Caco-2 (cell line): Measurements from ENCODE around the gene LRRC4C. TPM values are rescaled to one million over a fixed set of nuclear protein-coding genes. Genes with fewer than 3 reads are reported as not detected.

Experiments
- BruUV-seq: library from RNA; stranded (reverse); fragments of 400-500 nt; replicated peaks from 2 replicates; lab custom pipeline; 2021; lab: Mats Ljungman, UMichigan
- CTCF ChIA-PET: fragments of 300-600 bp; sonication (Branson Sonifier 250); formaldehyde crosslinking; loops from one replicate; lab custom pipeline; 2022; ENCODE audit warnings: antibody characterized with exemption; lab: Charles Lee
- POLR2A ChIA-PET: fragments of 300-600 bp; sonication (Branson Sonifier 250); formaldehyde crosslinking; loops from one replicate; lab custom pipeline; 2022; ENCODE audit warnings: antibody characterized with exemption; lab: Charles Lee
- DNase-seq, 2 experiments: peaks; one replicate each; pipeline versions ENCODE4 v3.0.0 to v3.0.0-alpha.2; 2020 to 2022
- H3K27me3 ChIP-seq: replicated peaks from 2 replicates; pipeline ENCODE4 v1.6.0; 2011; ENCODE audit warnings: low read length; ENCODE audit not compliant: control insufficient read depth, insufficient read depth
- H3K36me3 ChIP-seq: 2 replicates; pipeline ENCODE4 v1.5.1; 2011; ENCODE audit warnings: low read length; ENCODE audit not compliant: control insufficient read depth, insufficient read depth
- H3K4me1 ChIP-seq: fragments of 250-450 bp; sonication (Bioruptor Pico); 2 replicates; pipeline ENCODE4 v1.5.1; 2020; ENCODE audit warnings: mild to moderate bottlenecking
- H3K4me3 ChIP-seq: 2 replicates; pipeline ENCODE4 v1.5.1; 2011; ENCODE audit warnings: low read depth, mild to moderate bottlenecking, control low read depth, low read length
- H3K9me3 ChIP-seq: fragments of 250-450 bp; sonication (Bioruptor Pico); 2 replicates; pipeline ENCODE4 v1.5.1; 2020; ENCODE audit warnings: mild to moderate bottlenecking, moderate library complexity
- H3K27ac Mint-ChIP-seq: one replicate; pipeline ENCODE4 v1.8.0; 2022; ENCODE audit warnings: mixed read lengths; ENCODE audit not compliant: unreplicated experiment
- H3K27me3 Mint-ChIP-seq: one replicate; pipeline ENCODE4 v1.8.0; 2022; ENCODE audit warnings: mixed read lengths; ENCODE audit not compliant: insufficient read depth, unreplicated experiment
- H3K36me3 Mint-ChIP-seq: one replicate; pipeline ENCODE4 v1.8.0; 2022; ENCODE audit warnings: mild to moderate bottlenecking, mixed read lengths; ENCODE audit not compliant: insufficient read depth, unreplicated experiment
- H3K4me1 Mint-ChIP-seq: one replicate; pipeline ENCODE4 v1.8.0; 2022; ENCODE audit warnings: low read depth, mixed read lengths; ENCODE audit not compliant: unreplicated experiment
- H3K4me3 Mint-ChIP-seq: one replicate; pipeline ENCODE4 v1.8.0; 2022; ENCODE audit warnings: mild to moderate bottlenecking, moderate library complexity, mixed read lengths; ENCODE audit not compliant: unreplicated experiment
- H3K9me3 Mint-ChIP-seq: one replicate; pipeline ENCODE4 v1.8.0; 2022; ENCODE audit warnings: mixed read lengths; ENCODE audit not compliant: unreplicated experiment
- intact Hi-C: fragments of 100-400 bp; cut with micrococcal nuclease; formaldehyde crosslinking; loops from one replicate; pipeline ENCODE4 v1.10.0; 2022; ENCODE audit not compliant: unreplicated experiment
- total RNA-seq: library from RNA; stranded (reverse); gene quantifications from 2 replicates; pipeline ENCODE4 v1.2.3, GENCODE V29; 2022
- TF ChIP-seq, protein P1 (sequence below), 2 experiments: fragments of 200-600 bp in 1 of 2; IDR thresholded peaks; 1 replicate in 1 of 2; 2 replicates in 1 of 2; pipeline versions ENCODE4 v1.5.1 to v1.8.0; 2011 to 2022; ENCODE audit warnings: antibody characterized with exemption in 1 of 2, control low read depth in 1 of 2, inconsistent platforms in 1 of 2, low read depth in 1 of 2, low read length in 1 of 2, mild to moderate bottlenecking in 1 of 2, moderate library complexity in 1 of 2; ENCODE audit not compliant: insufficient read depth in 1 of 2, severe bottlenecking in 1 of 2, unreplicated experiment in 1 of 2

LRRC4C gene
- total RNA-seq, 1 experiment from 2014 or later: not detected

- H3K4me3 Mint-ChIP-seq: no peak overlapping the region
- no peaks in the 10 kb centered on the region for H3K4me1 Mint-ChIP-seq
- CTCF ChIA-PET: no interaction called here
- no peak overlapping the region for H3K27ac Mint-ChIP-seq
- peaks cover 4% of the 10 kb centered on the region for H3K27me3 Mint-ChIP-seq
- no peaks in the 10 kb centered on the region for H3K9me3 Mint-ChIP-seq
- H3K36me3 Mint-ChIP-seq: no peaks in the 10 kb centered on the region
- POLR2A ChIA-PET: no interaction called here
- no peaks in the 10 kb centered on the region for H3K9me3 ChIP-seq
- H3K27me3 ChIP-seq: no peaks in the 10 kb centered on the region
- no peaks in the 10 kb centered on the region for H3K4me1 ChIP-seq
- intact Hi-C loops: no loop called here
- no peaks in the 10 kb centered on the region for H3K36me3 ChIP-seq
- TF ChIP-seq, protein P1, sequence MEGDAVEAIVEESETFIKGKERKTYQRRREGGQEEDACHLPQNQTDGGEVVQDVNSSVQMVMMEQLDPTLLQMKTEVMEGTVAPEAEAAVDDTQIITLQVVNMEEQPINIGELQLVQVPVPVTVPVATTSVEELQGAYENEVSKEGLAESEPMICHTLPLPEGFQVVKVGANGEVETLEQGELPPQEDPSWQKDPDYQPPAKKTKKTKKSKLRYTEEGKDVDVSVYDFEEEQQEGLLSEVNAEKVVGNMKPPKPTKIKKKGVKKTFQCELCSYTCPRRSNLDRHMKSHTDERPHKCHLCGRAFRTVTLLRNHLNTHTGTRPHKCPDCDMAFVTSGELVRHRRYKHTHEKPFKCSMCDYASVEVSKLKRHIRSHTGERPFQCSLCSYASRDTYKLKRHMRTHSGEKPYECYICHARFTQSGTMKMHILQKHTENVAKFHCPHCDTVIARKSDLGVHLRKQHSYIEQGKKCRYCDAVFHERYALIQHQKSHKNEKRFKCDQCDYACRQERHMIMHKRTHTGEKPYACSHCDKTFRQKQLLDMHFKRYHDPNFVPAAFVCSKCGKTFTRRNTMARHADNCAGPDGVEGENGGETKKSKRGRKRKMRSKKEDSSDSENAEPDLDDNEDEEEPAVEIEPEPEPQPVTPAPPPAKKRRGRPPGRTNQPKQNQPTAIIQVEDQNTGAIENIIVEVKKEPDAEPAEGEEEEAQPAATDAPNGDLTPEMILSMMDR (IDR thresholded peaks at IDR 0.05; ENCODE audit: insufficient read depth in 1 of 2, low read depth in 1 of 2, low read length in 1 of 2, severe bottlenecking in 1 of 2, unreplicated experiment in 1 of 2): no peak
- no peak overlapping the region for H3K4me3 ChIP-seq
- DNase-seq: no peak
- BruUV-seq: no TSS peak
Measured at GRCh38 chr11:40787224-40787623, 672.2 kb downstream of the LRRC4C start.

- POLR2A ChIA-PET: no interaction called here
- Mint-ChIP-seq H3K4me1 (no peaks in the 10 kb centered on the region), H3K4me3 (no peak overlapping the region), H3K27me3 (no peaks in the 10 kb centered on the region), H3K36me3 (no peaks in the 10 kb centered on the region), H3K27ac (no peak overlapping the region), H3K9me3 (no peaks in the 10 kb centered on the region)
- no peaks in the 10 kb centered on the region for H3K36me3 ChIP-seq
- CTCF ChIA-PET: no interaction called here
- H3K4me1 ChIP-seq: no peaks in the 10 kb centered on the region
- BruUV-seq: no TSS peak
- TF ChIP-seq, protein P1 (IDR thresholded peaks at IDR 0.05; ENCODE audit: insufficient read depth in 1 of 2, low read depth in 1 of 2, low read length in 1 of 2, severe bottlenecking in 1 of 2, unreplicated experiment in 1 of 2): no peak
- intact Hi-C loops: no loop called here
- H3K9me3 ChIP-seq: no peaks in the 10 kb centered on the region
- DNase-seq: no peak
- no peaks in the 10 kb centered on the region for H3K27me3 ChIP-seq
- H3K4me3 ChIP-seq: no peak overlapping the region
Measured at GRCh38 chr11:40763046-40763445, 696.4 kb downstream of the LRRC4C start.

DNA sequence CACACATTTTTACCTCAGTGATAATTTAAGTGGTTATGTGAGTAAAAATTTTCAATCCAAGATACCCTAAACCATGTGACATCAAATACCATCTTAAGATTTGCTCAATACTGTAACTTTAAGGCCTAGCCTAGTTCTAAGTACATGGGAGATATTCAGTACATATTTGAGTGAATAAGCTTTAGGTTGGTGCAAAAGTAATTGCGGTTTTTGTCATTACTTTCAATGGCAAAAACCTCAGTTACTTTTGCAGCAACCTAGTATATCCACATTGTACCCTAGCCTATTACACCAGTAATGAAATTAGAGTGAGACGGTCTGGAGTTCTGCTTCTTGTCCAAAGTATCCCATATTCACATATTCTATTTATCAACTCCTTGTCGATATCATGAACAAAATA, 700.1 kb downstream of the LRRC4C start:
- CTCF ChIA-PET: no interaction called here
- Mint-ChIP-seq H3K4me3 (no peak overlapping the region), H3K27me3 (no peaks in the 10 kb centered on the region), H3K9me3 (no peaks in the 10 kb centered on the region), H3K27ac (no peak overlapping the region), H3K4me1 (no peaks in the 10 kb centered on the region), H3K36me3 (no peaks in the 10 kb centered on the region)
- intact Hi-C loops: no loop called here
- Histone ChIP-seq H3K4me1 (no peaks in the 10 kb centered on the region), H3K27me3 (no peaks in the 10 kb centered on the region), H3K36me3 (no peaks in the 10 kb centered on the region), H3K9me3 (no peaks in the 10 kb centered on the region), H3K4me3 (no peak overlapping the region)
- BruUV-seq: no TSS peak
- DNase-seq: no peak
- POLR2A ChIA-PET: no interaction called here
- TF ChIP-seq, protein P1 (IDR thresholded peaks at IDR 0.05; ENCODE audit: insufficient read depth in 1 of 2, low read depth in 1 of 2, low read length in 1 of 2, severe bottlenecking in 1 of 2, unreplicated experiment in 1 of 2): no peak
